Activated naive CD4-positive, alpha-beta T cell treated with anti-CD3 and anti-CD28 coated beads, Interleukin-2, amount 50 U/mL, for 24 hours (primary cell): Measurements from ENCODE around the gene SNTG2.
"Not testable (repeated sequence)": the region's sequence is repeated elsewhere in the genome, so short reads cannot be mapped to it uniquely, and the experiment has no call there.

Source experiments
- H3K27ac Mint-ChIP-seq: one replicate; pipeline ENCODE4 v1.8.0; 2021; ENCODE audit warnings: mild to moderate bottlenecking, mixed read lengths
- H3K27me3 Mint-ChIP-seq: one replicate; pipeline ENCODE4 v1.8.0; 2021; ENCODE audit warnings: mixed read lengths
- H3K36me3 Mint-ChIP-seq: one replicate; pipeline ENCODE4 v1.8.0; 2021; ENCODE audit warnings: mixed read lengths
- H3K4me1 Mint-ChIP-seq: one replicate; pipeline ENCODE4 v1.8.0; 2021; ENCODE audit warnings: mixed read lengths
- H3K4me3 Mint-ChIP-seq: one replicate; pipeline ENCODE4 v1.8.0; 2021; ENCODE audit warnings: mild to moderate bottlenecking, mixed read lengths
- H3K9me3 Mint-ChIP-seq: one replicate; pipeline ENCODE4 v1.8.0; 2021; ENCODE audit warnings: mixed read lengths

The SNTG2 gene

DNA sequence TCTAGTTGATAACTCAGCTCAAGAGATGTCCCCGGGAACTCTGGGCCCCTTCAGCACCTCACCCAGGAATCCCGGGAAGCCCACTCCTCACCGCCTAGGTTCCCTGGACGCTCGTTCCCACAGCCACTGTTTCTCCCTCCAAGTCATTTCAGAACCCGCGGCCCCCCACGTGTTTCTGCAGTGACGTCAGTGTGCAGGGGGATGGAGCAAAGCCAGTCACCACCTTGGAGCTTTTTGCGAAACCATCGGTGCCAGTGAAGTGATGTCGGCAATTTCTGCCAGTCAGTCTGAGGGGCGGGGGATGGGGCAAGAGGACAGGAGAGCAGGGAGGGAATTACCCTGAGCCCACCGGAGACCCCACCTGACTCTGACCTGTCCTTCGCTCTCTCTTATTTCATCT, 119.2 kb downstream of the SNTG2 start:
- Mint-ChIP-seq H3K36me3 (no peaks in the 10 kb centered on the region), H3K9me3 (no peaks in the 10 kb centered on the region), H3K4me3 (no peak overlapping the region), H3K27me3 (no peaks in the 10 kb centered on the region), H3K4me1 (no peaks in the 10 kb centered on the region), H3K27ac (no peak overlapping the region)

DNA sequence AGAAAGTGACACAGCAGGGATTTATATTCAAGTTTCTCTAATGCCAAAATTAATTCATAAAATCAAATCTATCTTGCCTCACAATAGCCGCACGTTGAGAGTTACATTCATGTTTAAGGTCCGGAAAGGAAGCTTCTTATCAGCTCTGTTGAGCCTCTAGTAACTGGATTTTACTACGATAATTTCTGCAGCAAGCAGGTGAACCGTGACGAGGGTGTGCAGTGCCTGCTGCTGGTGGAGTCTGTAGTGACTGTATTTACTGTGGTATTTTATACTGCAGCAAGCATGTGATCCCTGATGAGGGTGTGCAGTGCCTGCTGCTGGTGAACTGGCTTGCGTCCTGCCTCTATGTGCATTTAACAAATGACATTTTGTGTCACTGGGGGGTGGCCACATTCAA, 120.0 kb downstream of the SNTG2 start:
- H3K4me1 Mint-ChIP-seq = no peaks in the 10 kb centered on the region
- no peaks in the 10 kb centered on the region for H3K36me3 Mint-ChIP-seq
- no peaks in the 10 kb centered on the region for H3K9me3 Mint-ChIP-seq
- H3K4me3 Mint-ChIP-seq = no peak overlapping the region
- no peaks in the 10 kb centered on the region for H3K27me3 Mint-ChIP-seq
- H3K27ac Mint-ChIP-seq = no peak overlapping the region

GRCh38 chr2:1071650-1072049, 121.0 kb downstream of the SNTG2 start:
- Mint-ChIP-seq H3K4me3 (no peak overlapping the region), H3K9me3 (no peaks in the 10 kb centered on the region), H3K27ac (no peak overlapping the region), H3K36me3 (no peaks in the 10 kb centered on the region), H3K27me3 (no peaks in the 10 kb centered on the region), H3K4me1 (no peaks in the 10 kb centered on the region)

DNA sequence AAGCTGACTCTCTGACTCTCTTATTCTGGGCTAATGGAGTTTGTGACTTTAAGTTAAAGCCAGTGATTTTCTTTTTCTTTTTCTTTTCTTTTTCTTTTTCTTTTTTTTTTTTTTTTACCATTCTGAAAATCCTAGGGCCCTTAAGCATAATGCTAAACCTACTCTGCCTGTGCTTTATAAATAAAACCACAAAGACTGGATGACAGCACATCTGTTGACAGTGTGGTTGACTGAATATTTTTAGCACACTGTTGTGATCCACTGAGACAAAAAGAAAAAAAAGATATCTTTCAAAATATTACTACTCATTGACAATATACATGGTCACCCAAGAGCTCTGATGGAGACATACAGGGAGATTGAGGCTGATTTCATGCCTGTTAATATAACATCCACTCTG, 121.6 kb downstream of the SNTG2 start:
- Mint-ChIP-seq H3K36me3 (no peaks in the 10 kb centered on the region), H3K4me3 (no peak overlapping the region), H3K27me3 (no peaks in the 10 kb centered on the region)

GRCh38 chr2:1077911-1078310, 127.3 kb downstream of the SNTG2 start:
- Mint-ChIP-seq H3K27ac (no peak overlapping the region), H3K4me3 (no peak overlapping the region)

More for the DNA sequence above, 121.6 kb downstream of the SNTG2 start:
- Mint-ChIP-seq H3K27ac (no peak overlapping the region), H3K9me3 (no peaks in the 10 kb centered on the region), H3K4me1 (no peaks in the 10 kb centered on the region)

DNA sequence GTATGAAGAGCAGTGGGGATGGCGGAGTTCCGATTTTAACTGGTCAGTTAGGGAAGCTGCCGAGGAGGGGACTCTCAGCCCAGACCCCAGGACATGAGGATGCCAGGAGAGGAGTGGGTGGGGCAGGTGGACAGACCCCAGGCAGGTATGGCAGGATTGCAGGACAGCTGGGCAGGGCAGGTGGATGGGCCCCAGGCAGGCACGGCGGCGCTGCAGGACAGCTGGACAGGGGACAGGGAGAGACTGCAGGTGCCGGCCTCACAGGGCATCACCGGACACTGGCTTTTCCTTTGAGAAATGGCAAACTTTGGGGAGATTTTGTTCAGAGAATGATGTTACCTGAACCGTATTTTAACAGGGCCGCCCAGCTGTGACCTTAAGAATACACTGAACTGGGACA, 127.7 kb downstream of the SNTG2 start:
- Mint-ChIP-seq H3K27ac (no peak overlapping the region), H3K9me3 (no peaks in the 10 kb centered on the region), H3K4me1 (no peaks in the 10 kb centered on the region), H3K36me3 (no peaks in the 10 kb centered on the region), H3K4me3 (no peak overlapping the region), H3K27me3 (no peaks in the 10 kb centered on the region)

More at GRCh38 chr2:1077911-1078310, 127.3 kb downstream of the SNTG2 start:
- Mint-ChIP-seq H3K36me3 (no peaks in the 10 kb centered on the region), H3K27me3 (no peaks in the 10 kb centered on the region), H3K9me3 (no peaks in the 10 kb centered on the region), H3K4me1 (no peaks in the 10 kb centered on the region)

GRCh38 chr2:1079873-1080799, 129.5 kb downstream of the SNTG2 start:
- Mint-ChIP-seq H3K27me3 (no peaks in the 10 kb centered on the region), H3K27ac (no peak overlapping the region), H3K36me3 (no peaks in the 10 kb centered on the region), H3K9me3 (no peaks in the 10 kb centered on the region), H3K4me1 (no peaks in the 10 kb centered on the region), H3K4me3 (no peak overlapping the region)

DNA sequence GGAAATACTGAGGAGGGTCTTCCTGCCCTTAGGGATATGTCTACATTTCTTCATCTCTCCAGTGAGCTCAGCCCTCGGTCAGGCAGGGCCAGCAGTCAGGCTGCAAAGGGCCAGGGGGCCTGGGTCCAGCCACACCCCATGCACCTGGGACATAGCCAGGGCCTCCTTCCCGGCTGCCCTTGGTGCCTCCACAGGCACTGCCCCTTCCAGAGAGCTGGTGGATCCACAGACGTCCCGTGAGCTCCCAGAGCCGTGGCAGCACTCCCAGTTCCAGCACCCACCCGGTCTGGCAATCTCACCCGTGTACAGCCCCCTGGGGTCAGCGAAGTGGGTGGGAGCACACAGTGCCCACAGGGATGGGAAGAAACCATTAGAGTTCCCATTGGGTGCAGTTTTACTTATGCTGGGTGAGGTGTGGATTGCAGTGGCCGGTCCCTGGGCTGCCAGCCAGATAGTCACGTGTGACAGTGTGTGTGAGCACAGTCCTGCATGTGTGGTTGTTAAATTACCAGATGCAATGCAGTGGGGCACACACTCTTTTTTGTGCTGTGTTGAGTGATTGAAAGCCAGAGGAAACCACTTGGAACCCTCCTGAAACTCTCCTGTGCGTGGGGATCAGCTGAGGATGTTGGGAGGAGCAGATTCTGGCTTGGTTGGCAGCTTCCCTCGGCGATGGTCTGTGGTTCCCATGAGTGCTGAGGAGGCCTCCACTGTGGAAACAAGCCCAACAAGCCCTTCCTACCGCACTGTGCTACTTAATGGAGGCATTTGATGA, 131.0 kb downstream of the SNTG2 start:
- Mint-ChIP-seq H3K4me1 (no peaks in the 10 kb centered on the region), H3K9me3 (no peaks in the 10 kb centered on the region), H3K36me3 (no peaks in the 10 kb centered on the region), H3K27ac (no peak overlapping the region), H3K4me3 (no peak overlapping the region), H3K27me3 (no peaks in the 10 kb centered on the region)

DNA sequence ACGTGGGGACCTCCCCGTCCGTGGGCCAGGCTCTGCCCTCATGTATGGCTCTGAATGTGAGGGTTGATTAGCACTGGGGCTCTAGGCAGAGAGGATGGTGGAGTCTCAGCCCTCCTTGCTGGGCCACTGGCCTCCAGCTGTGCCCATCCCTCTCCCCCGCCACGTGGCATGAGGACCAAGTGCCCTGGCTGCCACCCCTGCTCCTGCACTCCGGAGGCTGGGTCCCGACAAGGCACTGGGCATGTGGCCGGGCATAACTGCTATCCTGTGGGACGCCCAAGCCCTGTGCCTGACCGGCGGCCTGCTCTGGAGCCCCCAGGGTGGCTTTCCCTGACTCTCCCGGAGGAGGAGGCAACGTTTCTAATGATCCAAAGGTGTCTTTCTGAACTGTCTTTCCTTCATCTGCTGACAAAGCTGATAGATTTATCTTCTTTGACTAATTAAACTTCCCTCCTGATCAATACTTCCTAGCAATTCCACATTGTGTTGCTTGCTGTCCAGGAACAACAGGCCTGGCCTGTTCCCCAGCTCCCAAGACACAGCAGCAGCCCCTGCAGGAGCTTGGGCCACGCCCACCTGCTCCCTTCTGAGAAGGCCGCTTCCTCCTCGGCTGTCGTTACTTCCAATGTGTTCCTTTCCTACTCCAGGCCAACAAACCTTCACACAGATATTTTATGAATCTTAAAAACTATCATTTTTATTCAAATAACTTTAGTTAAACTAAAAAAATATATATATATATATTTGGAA, 132.0 kb downstream of the SNTG2 start:
- Mint-ChIP-seq H3K36me3 (no peaks in the 10 kb centered on the region), H3K27ac (no peak overlapping the region), H3K4me1 (no peaks in the 10 kb centered on the region), H3K9me3 (no peaks in the 10 kb centered on the region), H3K4me3 (no peak overlapping the region), H3K27me3 (no peaks in the 10 kb centered on the region)

- Mint-ChIP-seq H3K27me3 (no peaks in the 10 kb centered on the region), H3K27ac (no peak overlapping the region), H3K4me3 (no peak overlapping the region), H3K9me3 (no peaks in the 10 kb centered on the region), H3K4me1 (peaks cover 8% of the 10 kb centered on the region), H3K36me3 (no peaks in the 10 kb centered on the region)
Observed at GRCh38 chr2:1088192-1088860, 137.7 kb downstream of the SNTG2 start.

DNA sequence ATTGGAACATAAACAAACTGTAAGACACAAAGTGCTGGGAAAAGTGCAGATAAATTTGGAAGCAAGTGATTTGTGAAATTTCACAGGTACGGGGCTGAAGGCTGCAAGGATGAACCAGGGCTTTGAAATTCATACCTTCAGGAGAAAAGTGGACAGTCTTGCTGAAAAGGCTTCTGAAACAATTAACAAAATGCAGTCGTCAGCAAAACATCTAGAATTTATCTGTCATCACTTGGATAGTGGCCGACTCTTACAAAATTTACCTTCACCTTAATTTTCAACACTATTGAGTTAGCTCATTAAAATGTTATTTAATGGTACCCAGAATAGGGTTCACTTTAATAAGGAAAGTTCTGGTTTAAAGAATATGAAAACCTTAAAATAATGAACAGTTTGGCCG, 138.3 kb downstream of the SNTG2 start:
- Mint-ChIP-seq H3K36me3 (no peaks in the 10 kb centered on the region), H3K4me3 (no peak overlapping the region), H3K27ac (no peak overlapping the region), H3K9me3 (no peaks in the 10 kb centered on the region), H3K27me3 (no peaks in the 10 kb centered on the region), H3K4me1 (peaks cover 14% of the 10 kb centered on the region)

- Mint-ChIP-seq H3K27ac (no peak overlapping the region), H3K27me3 (no peaks in the 10 kb centered on the region), H3K4me3 (no peak overlapping the region), H3K36me3 (no peaks in the 10 kb centered on the region), H3K4me1 (peaks cover 27% of the 10 kb centered on the region), H3K9me3 (no peaks in the 10 kb centered on the region)
Observed at GRCh38 chr2:1091895-1092585, 141.4 kb downstream of the SNTG2 start.

DNA sequence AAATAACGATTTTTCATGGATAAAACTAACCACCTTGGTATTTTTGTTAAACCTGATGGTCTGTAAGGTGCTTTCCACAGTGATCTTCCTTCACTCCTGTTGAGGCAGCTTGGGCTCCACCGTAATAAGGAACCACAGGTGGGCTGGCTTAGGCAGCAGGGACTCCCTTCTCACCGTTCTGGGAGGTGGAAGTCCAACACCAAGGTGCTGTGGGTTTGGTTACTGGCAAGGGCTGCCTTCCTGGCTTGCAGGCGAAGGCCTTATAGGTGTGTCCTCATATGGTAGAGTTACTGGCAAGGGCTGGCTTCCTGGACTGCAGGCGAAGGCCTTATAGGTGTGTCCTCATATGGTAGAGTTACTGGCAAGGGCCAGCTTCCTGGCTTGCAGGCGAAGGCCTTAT, 143.0 kb downstream of the SNTG2 start:
- not testable (repeated sequence) for H3K9me3 Mint-ChIP-seq, H3K27me3 Mint-ChIP-seq, H3K4me3 Mint-ChIP-seq, H3K36me3 Mint-ChIP-seq
- Mint-ChIP-seq H3K4me1 (peaks cover 27% of the 10 kb centered on the region), H3K27ac (peak overlapping the region; percentile 70)

- Mint-ChIP-seq H3K9me3 (no peaks in the 10 kb centered on the region), H3K36me3 (peaks cover 1% of the 10 kb centered on the region), H3K27ac (no peak overlapping the region), H3K4me1 (peaks cover 27% of the 10 kb centered on the region), H3K27me3 (no peaks in the 10 kb centered on the region), H3K4me3 (no peak overlapping the region)
Observed at GRCh38 chr2:1097101-1097500, 146.5 kb downstream of the SNTG2 start.

DNA sequence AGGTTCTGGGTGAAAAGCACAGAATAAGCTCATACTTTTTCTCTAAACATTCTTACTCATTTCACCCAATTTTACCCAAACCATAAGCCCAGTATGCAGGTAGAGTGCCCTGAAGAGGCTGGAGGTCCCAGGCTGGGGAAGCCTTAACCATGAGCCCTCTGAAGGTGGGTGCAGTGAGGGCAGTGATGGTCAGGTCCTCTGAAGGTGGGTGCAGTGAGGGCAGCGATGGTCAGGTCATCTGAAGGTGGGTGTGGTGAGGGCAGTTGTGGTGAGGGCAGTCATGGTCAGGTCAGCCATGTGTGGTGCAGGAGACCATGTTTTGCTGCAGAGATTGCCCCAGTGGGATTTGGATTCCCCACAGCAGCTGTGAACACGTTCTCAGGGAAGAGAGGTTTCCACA, 148.8 kb downstream of the SNTG2 start:
- no peak overlapping the region for H3K27ac Mint-ChIP-seq
- H3K4me3 Mint-ChIP-seq = no peak overlapping the region
- H3K4me1 Mint-ChIP-seq = peaks cover 13% of the 10 kb centered on the region
- no peaks in the 10 kb centered on the region for H3K27me3 Mint-ChIP-seq
- peaks cover 1% of the 10 kb centered on the region for H3K36me3 Mint-ChIP-seq
- no peaks in the 10 kb centered on the region for H3K9me3 Mint-ChIP-seq
